ENCODE measurements around the gene LEO1.

Gene LEO1

GRCh38 chr15:52013151-52013791 lies 41.7 kb upstream of the LEO1 start:
- no peak for DNase-seq
- Histone ChIP-seq H3K27ac (ENCODE audit: insufficient read depth, low read length, poor library complexity, severe bottlenecking) (no peak overlapping the region), H3K27me3 (replicated peaks; ENCODE audit: control insufficient read depth, insufficient read depth, low read length, poor library complexity, severe bottlenecking) (no peaks in the 10 kb centered on the region), H3K9me3 (ENCODE audit: control insufficient read depth, low read length) (no peaks in the 10 kb centered on the region), H3K36me3 (ENCODE audit: control insufficient read depth, insufficient read depth, low read length) (no peaks in the 10 kb centered on the region), H3K4me1 (ENCODE audit: control insufficient read depth, insufficient read depth, low read length, poor library complexity, severe bottlenecking) (no peaks in the 10 kb centered on the region), H3K4me3 (ENCODE audit: insufficient read depth, low read depth, low read length, poor library complexity, severe bottlenecking) (no peak overlapping the region)

GRCh38 chr15:52012210-52012609 lies 40.6 kb upstream of the LEO1 start:
- DNase-seq: no peak
- Histone ChIP-seq H3K4me1 (ENCODE audit: control insufficient read depth, insufficient read depth, low read length, poor library complexity, severe bottlenecking) (no peaks in the 10 kb centered on the region), H3K27me3 (replicated peaks; ENCODE audit: control insufficient read depth, insufficient read depth, low read length, poor library complexity, severe bottlenecking) (no peaks in the 10 kb centered on the region), H3K27ac (ENCODE audit: insufficient read depth, low read length, poor library complexity, severe bottlenecking) (no peak overlapping the region), H3K9me3 (ENCODE audit: control insufficient read depth, low read length) (no peaks in the 10 kb centered on the region), H3K4me3 (ENCODE audit: insufficient read depth, low read depth, low read length, poor library complexity, severe bottlenecking) (no peak overlapping the region), H3K36me3 (ENCODE audit: control insufficient read depth, insufficient read depth, low read length) (no peaks in the 10 kb centered on the region)

- DNase-seq: no peak
- H3K27me3 ChIP-seq (replicated peaks; ENCODE audit: control insufficient read depth, insufficient read depth, low read length, poor library complexity, severe bottlenecking): no peaks in the 10 kb centered on the region
- no peak overlapping the region for H3K4me3 ChIP-seq (ENCODE audit: insufficient read depth, low read depth, low read length, poor library complexity, severe bottlenecking)
- H3K36me3 ChIP-seq (ENCODE audit: control insufficient read depth, insufficient read depth, low read length): no peaks in the 10 kb centered on the region
- no peak overlapping the region for H3K27ac ChIP-seq (ENCODE audit: insufficient read depth, low read length, poor library complexity, severe bottlenecking)
- H3K9me3 ChIP-seq (ENCODE audit: control insufficient read depth, low read length): no peaks in the 10 kb centered on the region
- H3K4me1 ChIP-seq (ENCODE audit: control insufficient read depth, insufficient read depth, low read length, poor library complexity, severe bottlenecking): no peaks in the 10 kb centered on the region
Observed at GRCh38 chr15:52011711-52012144, 40.1 kb upstream of the LEO1 start.

GRCh38 chr15:52010633-52011595 lies 39.3 kb upstream of the LEO1 start:
- no peak for DNase-seq
- no peaks in the 10 kb centered on the region for H3K9me3 ChIP-seq (ENCODE audit: control insufficient read depth, low read length)
- no peak overlapping the region for H3K27ac ChIP-seq (ENCODE audit: insufficient read depth, low read length, poor library complexity, severe bottlenecking)
- H3K4me3 ChIP-seq (ENCODE audit: insufficient read depth, low read depth, low read length, poor library complexity, severe bottlenecking): no peak overlapping the region
- H3K36me3 ChIP-seq (ENCODE audit: control insufficient read depth, insufficient read depth, low read length): no peaks in the 10 kb centered on the region
- no peaks in the 10 kb centered on the region for H3K4me1 ChIP-seq (ENCODE audit: control insufficient read depth, insufficient read depth, low read length, poor library complexity, severe bottlenecking)
- H3K27me3 ChIP-seq (replicated peaks; ENCODE audit: control insufficient read depth, insufficient read depth, low read length, poor library complexity, severe bottlenecking): no peaks in the 10 kb centered on the region

- H3K4me1 ChIP-seq (ENCODE audit: control insufficient read depth, insufficient read depth, low read length, poor library complexity, severe bottlenecking): no peaks in the 10 kb centered on the region
- DNase-seq: no peak
- H3K27me3 ChIP-seq (replicated peaks; ENCODE audit: control insufficient read depth, insufficient read depth, low read length, poor library complexity, severe bottlenecking): no peaks in the 10 kb centered on the region
- H3K4me3 ChIP-seq (ENCODE audit: insufficient read depth, low read depth, low read length, poor library complexity, severe bottlenecking): no peak overlapping the region
- no peak overlapping the region for H3K27ac ChIP-seq (ENCODE audit: insufficient read depth, low read length, poor library complexity, severe bottlenecking)
- H3K36me3 ChIP-seq (ENCODE audit: control insufficient read depth, insufficient read depth, low read length): no peaks in the 10 kb centered on the region
- no peaks in the 10 kb centered on the region for H3K9me3 ChIP-seq (ENCODE audit: control insufficient read depth, low read length)
Observed at GRCh38 chr15:52008698-52009434, 37.3 kb upstream of the LEO1 start.

- Histone ChIP-seq H3K4me3 (ENCODE audit: insufficient read depth, low read depth, low read length, poor library complexity, severe bottlenecking) (no peak overlapping the region), H3K4me1 (ENCODE audit: control insufficient read depth, insufficient read depth, low read length, poor library complexity, severe bottlenecking) (no peaks in the 10 kb centered on the region), H3K27me3 (replicated peaks; ENCODE audit: control insufficient read depth, insufficient read depth, low read length, poor library complexity, severe bottlenecking) (no peaks in the 10 kb centered on the region), H3K9me3 (ENCODE audit: control insufficient read depth, low read length) (no peaks in the 10 kb centered on the region), H3K36me3 (ENCODE audit: control insufficient read depth, insufficient read depth, low read length) (no peaks in the 10 kb centered on the region), H3K27ac (ENCODE audit: insufficient read depth, low read length, poor library complexity, severe bottlenecking) (no peak overlapping the region)
- no peak for DNase-seq
Observed at GRCh38 chr15:52008359-52008697, 36.8 kb upstream of the LEO1 start.

- Histone ChIP-seq H3K36me3 (ENCODE audit: control insufficient read depth, insufficient read depth, low read length) (no peaks in the 10 kb centered on the region), H3K4me3 (ENCODE audit: insufficient read depth, low read depth, low read length, poor library complexity, severe bottlenecking) (no peak overlapping the region), H3K9me3 (ENCODE audit: control insufficient read depth, low read length) (no peaks in the 10 kb centered on the region), H3K27ac (ENCODE audit: insufficient read depth, low read length, poor library complexity, severe bottlenecking) (no peak overlapping the region), H3K4me1 (ENCODE audit: control insufficient read depth, insufficient read depth, low read length, poor library complexity, severe bottlenecking) (no peaks in the 10 kb centered on the region), H3K27me3 (replicated peaks; ENCODE audit: control insufficient read depth, insufficient read depth, low read length, poor library complexity, severe bottlenecking) (no peaks in the 10 kb centered on the region)
- DNase-seq: no peak
Observed at GRCh38 chr15:52006702-52007340, 35.2 kb upstream of the LEO1 start.

GRCh38 chr15:52005748-52006701 lies 34.4 kb upstream of the LEO1 start:
- no peak overlapping the region for H3K4me3 ChIP-seq (ENCODE audit: insufficient read depth, low read depth, low read length, poor library complexity, severe bottlenecking)
- H3K36me3 ChIP-seq (ENCODE audit: control insufficient read depth, insufficient read depth, low read length): no peaks in the 10 kb centered on the region
- H3K4me1 ChIP-seq (ENCODE audit: control insufficient read depth, insufficient read depth, low read length, poor library complexity, severe bottlenecking): no peaks in the 10 kb centered on the region
- no peaks in the 10 kb centered on the region for H3K27me3 ChIP-seq (replicated peaks; ENCODE audit: control insufficient read depth, insufficient read depth, low read length, poor library complexity, severe bottlenecking)
- no peak overlapping the region for H3K27ac ChIP-seq (ENCODE audit: insufficient read depth, low read length, poor library complexity, severe bottlenecking)
- DNase-seq: no peak
- H3K9me3 ChIP-seq (ENCODE audit: control insufficient read depth, low read length): no peaks in the 10 kb centered on the region

- Histone ChIP-seq H3K36me3 (ENCODE audit: control insufficient read depth, insufficient read depth, low read length) (no peaks in the 10 kb centered on the region), H3K9me3 (ENCODE audit: control insufficient read depth, low read length) (no peaks in the 10 kb centered on the region), H3K27ac (ENCODE audit: insufficient read depth, low read length, poor library complexity, severe bottlenecking) (no peak overlapping the region), H3K27me3 (replicated peaks; ENCODE audit: control insufficient read depth, insufficient read depth, low read length, poor library complexity, severe bottlenecking) (no peaks in the 10 kb centered on the region), H3K4me3 (ENCODE audit: insufficient read depth, low read depth, low read length, poor library complexity, severe bottlenecking) (no peak overlapping the region), H3K4me1 (ENCODE audit: control insufficient read depth, insufficient read depth, low read length, poor library complexity, severe bottlenecking) (no peaks in the 10 kb centered on the region)
- DNase-seq: no peak
Observed at GRCh38 chr15:52004806-52005205, 33.2 kb upstream of the LEO1 start.

All from effector memory CD4-positive, alpha-beta T cell (primary cell).